Measurements from ENCODE around the gene ISY1.
"Not testable (repeated sequence)": the region's sequence is repeated elsewhere in the genome, so short reads cannot be mapped to it uniquely, and the experiment has no call there.

Gene ISY1

DNA sequence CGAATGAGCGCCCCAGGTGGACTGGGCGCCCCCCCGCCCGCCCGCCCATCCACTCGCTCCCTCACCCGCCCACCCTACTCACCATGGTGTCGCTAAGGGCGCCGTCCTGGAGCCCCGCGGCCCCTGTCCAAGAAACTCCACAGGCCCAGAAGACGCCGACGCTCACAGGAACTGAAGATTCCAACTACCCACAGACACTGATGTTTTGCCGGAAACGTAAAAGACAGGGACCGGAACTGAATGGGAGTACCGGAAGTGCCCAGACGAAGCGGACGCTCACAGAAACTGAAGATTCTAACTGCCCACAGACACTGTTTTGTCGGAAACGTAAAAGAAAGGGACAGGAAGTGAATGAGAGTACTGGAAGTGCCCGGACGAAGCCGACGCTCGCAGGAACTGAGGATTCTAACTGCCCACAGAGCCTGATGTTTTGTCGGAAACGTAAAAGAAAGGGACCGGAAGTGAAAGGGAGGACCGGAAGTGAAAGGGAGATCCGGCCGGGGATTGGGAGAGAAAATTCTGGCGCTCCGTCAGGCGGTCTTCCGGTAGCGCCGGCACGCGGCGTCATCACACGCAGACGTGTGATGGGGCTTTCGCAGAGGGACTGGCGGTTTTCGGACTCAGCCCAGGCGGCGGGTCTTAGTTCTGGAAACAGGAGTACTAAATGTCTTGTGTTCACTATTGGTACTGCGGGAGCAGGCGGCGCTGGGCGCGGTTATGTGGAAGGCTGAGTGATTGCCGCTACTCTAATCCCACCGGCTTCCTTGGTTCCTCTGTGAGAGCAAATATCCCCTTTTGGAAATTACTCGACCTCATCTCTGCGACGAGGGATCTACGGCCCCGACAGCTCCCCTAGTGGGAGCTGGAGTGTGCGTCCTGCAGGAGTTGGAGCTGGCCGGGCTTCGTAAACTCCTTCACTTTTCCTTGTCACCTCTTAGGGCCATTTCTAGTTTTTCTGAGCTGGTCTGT lies at the start of gene ISY1:
Gene ISY1, minus strand, starts transcription at position 173 of the 969 bp plus-strand sequence. Its CDS starts 88 bp downstream, at position 85.
- peak; percentile 77 to 80 (median 80) for DNase-seq (ENCODE audit: low read depth in 3 of 3)

GRCh38 chr3:129207479-129207878 lies 46.6 kb upstream of the ISY1 start:
- no peak for DNase-seq (ENCODE audit: low read depth in 3 of 3)

DNA sequence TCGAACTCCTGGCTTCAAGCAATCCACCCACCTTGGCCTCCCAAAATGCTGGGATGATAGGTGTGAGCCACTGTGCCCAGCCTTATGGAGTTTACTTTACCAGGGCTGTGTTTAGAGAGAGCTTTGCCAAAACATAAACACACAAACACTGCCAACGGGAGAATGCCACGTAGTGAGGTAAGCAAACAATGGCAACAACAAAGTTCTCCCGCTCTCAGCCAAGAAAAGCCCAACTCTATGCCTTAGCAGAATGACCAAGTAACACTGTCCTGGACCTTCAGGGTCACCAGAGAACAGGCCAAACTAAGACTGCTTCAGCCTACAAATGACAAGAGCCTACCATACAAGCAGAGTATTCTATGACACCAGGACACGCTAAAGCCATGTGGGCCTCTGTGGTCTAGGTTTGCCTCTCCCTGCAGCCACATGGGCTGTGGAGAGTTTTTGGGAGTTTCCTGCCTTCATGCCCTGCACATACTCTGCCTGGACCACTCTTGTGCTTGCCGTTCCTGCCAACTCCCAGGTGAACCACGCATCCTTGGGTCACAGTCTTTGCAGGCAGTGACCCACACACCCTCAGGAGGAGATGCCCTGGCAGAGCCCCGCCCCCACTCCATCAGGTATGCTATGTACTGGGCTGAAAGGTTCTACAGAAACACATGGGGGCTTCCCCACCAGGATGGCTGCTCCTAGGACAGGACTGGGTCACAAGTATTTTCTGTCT lies 44.4 kb upstream of the ISY1 start:
- DNase-seq (ENCODE audit: low read depth in 3 of 3), result no peak

- DNase-seq (ENCODE audit: low read depth in 3 of 3), result no peak
Measured at GRCh38 chr3:129204473-129204872, 43.6 kb upstream of the ISY1 start.

DNA sequence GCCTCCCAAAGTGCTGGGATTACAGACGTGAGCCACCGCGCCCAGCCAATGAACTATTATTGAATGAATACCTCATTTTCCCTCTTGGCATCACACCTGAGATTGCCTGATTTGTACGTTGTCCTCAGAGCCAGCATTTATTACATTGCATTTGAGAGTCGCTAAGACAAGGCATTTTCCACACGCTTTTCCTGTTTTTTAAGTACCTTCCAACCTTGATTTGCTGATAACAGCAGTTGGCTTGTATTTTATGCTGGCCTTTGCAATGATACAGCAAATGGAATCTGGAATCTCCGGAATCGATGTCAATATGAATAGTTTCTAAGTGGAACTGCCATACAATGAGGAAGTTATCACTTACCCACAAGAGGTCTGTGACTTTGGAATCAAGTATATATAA lies 38.5 kb upstream of the ISY1 start:
- no peak for DNase-seq (ENCODE audit: low read depth in 3 of 3)

- no peak for DNase-seq (ENCODE audit: low read depth in 3 of 3)
Measured at GRCh38 chr3:129197321-129197720, 36.5 kb upstream of the ISY1 start.

DNA sequence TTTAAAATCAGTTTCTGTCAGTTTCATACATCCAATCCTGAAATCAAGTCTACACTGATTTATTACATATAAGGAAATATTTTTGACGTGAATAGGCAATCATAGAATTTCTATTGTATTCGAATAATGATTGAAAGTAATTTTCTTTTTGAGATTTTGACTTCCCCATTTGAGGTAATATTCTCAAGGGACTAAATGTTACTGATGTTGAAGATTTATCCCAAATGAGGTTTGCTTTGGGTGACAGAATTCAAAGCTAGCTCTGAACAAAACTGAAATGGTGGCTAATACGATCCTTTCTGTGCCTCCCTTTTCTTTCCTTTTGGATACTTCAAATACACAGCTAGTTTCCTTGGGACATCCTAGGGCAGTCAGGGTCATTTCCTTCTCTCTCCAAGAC lies 35.7 kb upstream of the ISY1 start:
- no peak for DNase-seq (ENCODE audit: low read depth in 3 of 3)

DNA sequence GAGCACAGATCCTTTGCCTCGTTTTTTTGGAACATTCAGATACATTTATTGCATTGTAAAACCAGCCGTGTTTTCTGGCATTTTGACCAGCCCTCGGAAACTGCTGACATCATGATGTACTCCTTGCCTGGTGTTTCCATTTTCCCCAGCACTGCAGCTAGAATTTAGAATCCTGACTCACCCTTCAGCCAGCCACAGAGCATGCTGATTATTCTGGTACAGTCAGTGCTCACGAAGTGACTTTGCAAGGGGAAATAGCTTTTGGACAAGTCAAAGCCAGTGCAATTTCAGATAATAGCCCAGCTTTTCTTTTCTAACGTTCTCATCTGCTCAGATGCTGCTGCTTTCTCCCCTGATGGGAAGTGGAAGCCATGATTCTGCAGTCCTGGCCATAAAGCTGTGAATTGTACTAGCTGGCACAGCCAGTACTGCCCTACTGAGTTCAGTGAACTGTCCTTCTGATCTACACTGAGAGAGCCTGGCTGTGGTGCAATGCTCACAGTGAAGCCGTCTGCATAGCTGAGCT lies 34.9 kb upstream of the ISY1 start:
- no peak for DNase-seq (ENCODE audit: low read depth in 3 of 3)

DNA sequence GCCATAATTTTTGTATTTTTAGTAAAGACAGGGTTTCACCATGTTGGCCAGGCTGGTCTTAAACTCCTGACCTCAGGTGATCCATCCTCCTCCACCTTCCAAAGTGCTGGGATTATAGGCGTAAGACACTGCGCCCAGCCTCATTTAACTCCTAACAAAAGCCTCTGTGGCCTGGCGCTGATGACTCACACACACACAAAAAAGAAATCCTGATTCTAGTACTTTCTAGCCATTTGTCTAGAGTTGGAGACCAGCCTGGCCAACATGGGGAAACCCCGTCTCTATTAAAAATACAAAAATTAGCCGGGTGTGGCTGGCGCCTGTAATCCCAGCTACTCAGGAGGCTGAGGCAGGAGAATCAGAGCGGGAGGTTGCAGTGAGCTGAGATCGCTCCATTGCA lies 28.9 kb upstream of the ISY1 start:
- DNase-seq (ENCODE audit: low read depth in 3 of 3), result not testable (repeated sequence)

DNA sequence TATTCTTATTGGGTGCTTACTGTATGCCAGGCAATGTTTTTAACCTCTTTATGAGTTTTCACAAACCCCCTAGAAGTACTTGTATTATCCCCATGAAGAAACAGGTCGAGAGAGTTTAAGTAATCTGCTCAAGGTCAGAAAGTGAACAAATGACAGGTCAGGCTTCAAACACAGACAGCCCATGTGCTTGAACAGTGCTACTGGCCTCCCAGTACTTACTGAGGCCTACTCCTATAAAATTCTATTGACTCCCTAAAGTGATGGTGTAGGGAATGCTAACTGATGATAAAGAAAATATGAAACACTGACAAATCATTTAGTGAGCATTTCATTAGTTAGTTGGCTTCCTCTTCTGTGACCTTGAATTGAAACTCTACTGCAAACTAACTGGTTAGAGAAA lies 27.0 kb upstream of the ISY1 start:
- DNase-seq (ENCODE audit: low read depth in 3 of 3), result no peak

DNA sequence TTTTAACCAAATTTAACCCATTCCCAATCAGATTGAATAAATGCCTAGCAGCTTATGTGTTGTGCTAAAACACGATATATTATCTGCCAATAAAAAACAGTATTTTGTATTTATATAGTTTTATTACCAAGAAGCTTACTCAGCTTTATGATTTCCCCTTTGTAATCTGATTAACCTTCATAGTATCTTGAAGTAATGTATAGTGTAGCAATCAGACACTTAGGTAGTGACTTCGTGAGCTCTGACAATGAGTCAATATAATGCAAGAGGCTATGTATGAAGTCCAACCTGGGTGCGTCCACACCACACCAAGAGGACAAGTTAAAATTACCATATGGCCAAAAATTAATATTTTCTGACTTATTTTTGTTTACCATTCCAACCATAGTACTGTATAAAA lies 24.9 kb upstream of the ISY1 start:
- DNase-seq (ENCODE audit: low read depth in 3 of 3), result no peak

DNA sequence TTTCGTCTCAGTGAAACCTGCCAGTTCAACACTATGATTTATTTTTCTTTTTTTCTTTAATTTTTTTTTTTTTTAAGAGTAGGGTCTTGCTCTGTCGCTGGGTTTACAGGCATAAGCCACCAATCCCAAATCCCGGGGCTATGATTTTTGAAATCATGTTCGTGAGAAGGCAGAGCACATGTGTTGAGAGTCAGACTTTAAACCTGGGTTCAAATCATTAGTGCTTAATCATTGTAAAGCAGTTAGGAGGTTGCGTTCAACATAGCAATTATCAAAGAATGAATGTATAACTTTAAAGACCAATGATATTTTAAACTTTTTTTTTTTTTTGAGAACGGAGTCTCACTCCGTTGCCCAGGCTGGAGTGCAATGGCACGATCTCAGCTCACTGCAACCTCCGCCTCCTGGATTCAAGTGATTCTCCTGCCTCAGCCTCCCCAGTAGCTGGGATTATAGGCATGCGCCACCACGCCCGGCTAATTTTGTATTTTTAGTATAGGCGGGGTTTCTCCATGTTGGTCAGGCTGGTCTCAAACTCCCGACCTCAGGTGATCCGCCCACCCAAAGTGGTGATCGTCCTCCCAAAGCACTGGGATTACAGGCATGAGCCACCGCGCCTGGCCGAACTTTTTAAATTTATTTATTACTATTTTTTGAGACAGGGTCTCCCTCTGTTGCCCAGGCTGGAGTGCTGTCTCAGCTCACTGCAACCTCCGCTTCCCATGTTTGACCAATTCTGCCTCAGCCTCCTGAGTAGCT lies 24.1 kb upstream of the ISY1 start:
- DNase-seq (ENCODE audit: low read depth in 3 of 3), result not testable (repeated sequence)

DNA sequence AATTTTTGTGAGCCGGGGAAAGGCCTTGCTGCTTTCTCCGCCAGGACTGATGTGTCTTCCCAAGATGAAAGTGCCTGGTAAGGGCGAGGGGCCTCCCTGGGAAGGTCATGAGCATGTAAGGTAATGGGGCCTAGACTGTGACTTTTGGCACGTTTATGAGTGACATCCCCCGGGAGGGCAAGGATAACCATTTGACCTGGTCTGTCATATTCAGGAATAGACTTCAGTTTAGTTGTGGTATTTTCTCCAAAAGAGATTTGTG lies 23.5 kb upstream of the ISY1 start:
- no peak for DNase-seq (ENCODE audit: low read depth in 3 of 3)

DNA sequence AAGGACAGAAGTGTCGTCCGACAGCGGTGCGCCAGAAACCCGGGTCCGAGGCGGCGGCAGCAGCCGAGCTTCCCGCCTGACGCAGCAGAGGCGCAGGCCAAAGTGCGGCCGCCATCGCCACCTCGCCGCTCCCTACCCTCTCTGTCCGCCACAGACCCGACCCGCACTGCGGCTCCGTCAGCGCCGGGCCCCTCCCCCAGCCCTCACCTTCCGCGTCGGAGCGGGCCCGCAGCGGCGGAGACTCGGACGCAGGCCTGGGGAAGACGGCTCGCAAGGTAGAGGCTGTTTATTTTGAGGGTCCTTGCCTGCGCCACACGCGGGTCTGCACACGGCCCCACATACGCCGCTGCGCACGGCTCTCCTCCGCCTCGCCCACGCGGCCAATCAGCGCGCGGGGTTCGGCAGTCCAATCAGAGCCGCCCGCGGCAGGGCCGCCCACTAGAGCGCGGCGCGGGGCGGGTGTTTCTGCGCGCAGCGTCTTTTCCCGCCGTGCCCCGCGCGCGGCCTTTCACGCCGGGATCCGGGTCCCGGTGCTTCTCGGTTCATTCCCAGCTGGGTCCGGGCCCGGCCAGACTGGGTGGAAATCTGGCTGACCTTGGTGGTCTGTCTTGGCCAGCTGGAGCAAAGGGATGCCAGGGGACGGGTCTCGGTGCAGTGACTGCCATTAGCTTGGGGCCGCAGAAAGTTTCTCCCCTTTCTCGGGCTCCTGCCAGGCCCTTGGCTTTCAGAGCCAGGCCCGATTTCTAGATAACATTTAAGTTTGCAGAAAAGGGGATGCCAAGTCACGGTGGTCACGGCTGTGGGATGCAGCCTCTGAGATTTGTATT lies 22.9 kb upstream of the ISY1 start, which contains the start of gene CNBP:
Gene CNBP, minus strand, starts transcription at position 328 of the 827 bp plus-strand sequence. CDS start 12,139 bp downstream, outside the sequence.
- DNase-seq (ENCODE audit: low read depth in 3 of 3), result peak; percentile 86 to 88 (median 86)

GRCh38 chr3:129182390-129183185 lies 21.7 kb upstream of the ISY1 start:
- peak in 1 of 3 donors; percentile 19 for DNase-seq (ENCODE audit: low read depth in 3 of 3)

GRCh38 chr3:129181819-129182218 lies 21.0 kb upstream of the ISY1 start:
- DNase-seq (ENCODE audit: low read depth in 3 of 3), result no peak

DNA sequence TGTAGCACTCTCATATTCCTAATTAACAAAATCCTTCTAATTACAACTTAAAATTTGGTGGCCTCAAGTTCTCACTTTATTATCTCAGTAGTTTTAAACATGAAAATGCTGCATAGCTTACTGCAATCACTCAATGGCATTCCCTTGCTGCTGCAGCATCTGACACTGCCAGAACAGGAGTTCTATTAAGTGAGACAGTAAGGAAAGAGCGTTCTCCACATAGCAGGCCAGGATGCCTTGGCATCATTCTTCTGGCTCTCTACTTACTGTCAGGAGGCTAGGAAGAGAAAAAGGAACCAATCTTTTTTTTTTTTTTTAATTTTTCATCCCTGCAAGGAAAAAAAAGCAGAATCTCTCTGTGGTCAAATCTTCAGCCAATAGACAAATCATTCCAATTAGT lies 19.6 kb upstream of the ISY1 start:
- DNase-seq (ENCODE audit: low read depth in 3 of 3), result no peak

- no peak for DNase-seq (ENCODE audit: low read depth in 3 of 3)
Measured at GRCh38 chr3:129176051-129176450, 15.2 kb upstream of the ISY1 start.

DNA sequence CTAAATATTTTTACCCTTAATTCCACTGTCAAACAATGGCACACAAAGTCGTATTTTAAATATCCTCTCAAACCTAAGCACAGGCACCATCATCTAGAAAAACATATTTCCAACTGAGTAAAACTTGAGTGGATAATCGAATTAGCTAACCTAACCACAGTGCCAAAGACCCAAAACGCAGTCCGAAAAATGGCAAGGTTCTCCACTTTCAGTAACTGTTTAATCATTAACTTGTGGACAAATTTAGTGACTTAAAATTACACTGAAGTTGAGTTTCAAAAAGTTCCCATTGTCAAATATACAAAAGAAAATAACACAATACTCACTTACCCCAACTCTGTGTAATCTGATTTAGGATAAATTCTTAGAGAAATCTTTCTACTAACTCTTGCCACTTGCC lies 12.9 kb upstream of the ISY1 start:
- DNase-seq (ENCODE audit: low read depth in 3 of 3), result no peak

- no peak for DNase-seq (ENCODE audit: low read depth in 3 of 3)
Measured at GRCh38 chr3:129173206-129173605, 12.3 kb upstream of the ISY1 start.

Measured in stimulated activated CD4-positive, alpha-beta T cell treated with anti-CD3 and anti-CD28 coated beads, TNF-alpha, amount 100 ng/mL, for 48 hours (primary cell).